ENCODE results near the gene ALDH6A1. TPM values are rescaled to one million over a fixed set of nuclear protein-coding genes. Genes with fewer than 3 reads are reported as not detected.

Gene ALDH6A1
- total RNA-seq, 1 donor from 2014 or later = 30.3 TPM

GRCh38 chr14:74065746-74066575, 18.3 kb downstream of the ALDH6A1 start:
- Mint-ChIP-seq H3K36me3 (ENCODE audit: low read depth) (peaks cover 3% of the 10 kb centered on the region), H3K4me1 (no peaks in the 10 kb centered on the region), H3K27ac (ENCODE audit: unreplicated experiment) (no peak overlapping the region), H3K9me3 (no peaks in the 10 kb centered on the region), H3K27me3 (ENCODE audit: low read depth) (no peaks in the 10 kb centered on the region), H3K4me3 (no peak overlapping the region)
- no peak for DNase-seq (ENCODE audit: low read depth, low spot score)
- no peak for TF ChIP-seq CTCF (conservative IDR thresholded peaks at IDR 0.05)

GRCh38 chr14:74064883-74065282, 19.4 kb downstream of the ALDH6A1 start:
- no peak for TF ChIP-seq CTCF (conservative IDR thresholded peaks at IDR 0.05)
- Mint-ChIP-seq H3K9me3 (no peaks in the 10 kb centered on the region), H3K4me3 (no peak overlapping the region), H3K27me3 (ENCODE audit: low read depth) (no peaks in the 10 kb centered on the region), H3K36me3 (ENCODE audit: low read depth) (peaks cover 3% of the 10 kb centered on the region), H3K4me1 (no peaks in the 10 kb centered on the region), H3K27ac (ENCODE audit: unreplicated experiment) (no peak overlapping the region)
- no peak for DNase-seq (ENCODE audit: low read depth, low spot score)

GRCh38 chr14:74064426-74064825, 19.8 kb downstream of the ALDH6A1 start:
- H3K4me1 Mint-ChIP-seq = no peaks in the 10 kb centered on the region
- TF ChIP-seq CTCF (conservative IDR thresholded peaks at IDR 0.05) = no peak
- peaks cover 3% of the 10 kb centered on the region for H3K36me3 Mint-ChIP-seq (ENCODE audit: low read depth)
- H3K27me3 Mint-ChIP-seq (ENCODE audit: low read depth) = no peaks in the 10 kb centered on the region
- no peaks in the 10 kb centered on the region for H3K9me3 Mint-ChIP-seq
- no peak for DNase-seq (ENCODE audit: low read depth, low spot score)
- peak overlapping the region; percentile 37 for H3K27ac Mint-ChIP-seq (ENCODE audit: unreplicated experiment)
- no peak overlapping the region for H3K4me3 Mint-ChIP-seq

GRCh38 chr14:74062809-74063150, 21.5 kb downstream of the ALDH6A1 start:
- DNase-seq (ENCODE audit: low read depth, low spot score) = no peak
- H3K27ac Mint-ChIP-seq (ENCODE audit: unreplicated experiment) = no peak overlapping the region
- peaks cover 3% of the 10 kb centered on the region for H3K36me3 Mint-ChIP-seq (ENCODE audit: low read depth)
- no peak for TF ChIP-seq CTCF (conservative IDR thresholded peaks at IDR 0.05)
- no peak overlapping the region for H3K4me3 Mint-ChIP-seq
- H3K27me3 Mint-ChIP-seq (ENCODE audit: low read depth) = no peaks in the 10 kb centered on the region
- no peaks in the 10 kb centered on the region for H3K9me3 Mint-ChIP-seq
- H3K4me1 Mint-ChIP-seq = no peaks in the 10 kb centered on the region

GRCh38 chr14:74049876-74050495, 34.3 kb downstream of the ALDH6A1 start:
- Mint-ChIP-seq H3K4me1 (no peaks in the 10 kb centered on the region), H3K9me3 (no peaks in the 10 kb centered on the region), H3K27me3 (ENCODE audit: low read depth) (no peaks in the 10 kb centered on the region), H3K27ac (ENCODE audit: unreplicated experiment) (no peak overlapping the region), H3K36me3 (ENCODE audit: low read depth) (no peaks in the 10 kb centered on the region), H3K4me3 (no peak overlapping the region)
- no peak for TF ChIP-seq CTCF (conservative IDR thresholded peaks at IDR 0.05)
- DNase-seq (ENCODE audit: low read depth, low spot score) = no peak

All from neural crest cell (in vitro differentiated cells).